PC-3 (cell line): Measurements from ENCODE around the gene PTPN14. TPM values are rescaled to one million over a fixed set of nuclear protein-coding genes. Genes with fewer than 3 reads are reported as not detected.

ENCODE experiments used
- ATAC-seq: fragments of 200-7000 bp; cut with Tn5 transposase; 2 replicates; pipeline ENCODE4 v1.9.1; 2020; ENCODE audit warnings: mild to moderate bottlenecking, moderate library complexity
- BruUV-seq: library from RNA; stranded (reverse); fragments of 400-500 nt; replicated peaks from 2 replicates; lab custom pipeline; 2021; lab: Mats Ljungman, UMichigan
- CTCF ChIA-PET: fragments of 300-600 bp; sonication (Branson Sonifier 250); formaldehyde crosslinking; loops from one replicate; lab custom pipeline; 2022; ENCODE audit warnings: antibody characterized with exemption; lab: Charles Lee
- POLR2A ChIA-PET: fragments of 300-600 bp; sonication (Branson Sonifier 250); formaldehyde crosslinking; loops from one replicate; lab custom pipeline; 2022; ENCODE audit warnings: antibody characterized with exemption; ENCODE audit not compliant: unreplicated experiment; lab: Charles Lee
- DNase-seq: peaks from one replicate; pipeline ENCODE4 v3.0.0-alpha.2; 2015
- H2AFZ ChIP-seq: fragments of 300-600 bp; sonication (generic); 2 replicates; pipeline ENCODE4 v1.6.0; 2016; ENCODE audit warnings: antibody characterized with exemption, low read length
- H3F3A ChIP-seq: fragments of 300-600 bp; sonication (generic); one replicate; pipeline ENCODE4 v1.6.0; 2017; ENCODE audit warnings: antibody characterized with exemption, low read length, control low read depth, mild to moderate bottlenecking; ENCODE audit not compliant: unreplicated experiment
- H3K27ac ChIP-seq: fragments of 300-600 bp; sonication (generic); 2 replicates; pipeline ENCODE4 v1.5.1; 2016; ENCODE audit warnings: mild to moderate bottlenecking, low read length
- H3K27me3 ChIP-seq: fragments of 300-600 bp; sonication (generic); 2 replicates; pipeline ENCODE4 v1.6.1; 2016; ENCODE audit warnings: low read length, mixed read lengths
- H3K36me3 ChIP-seq: fragments of 300-600 bp; sonication (generic); 2 replicates; pipeline ENCODE4 v1.6.1; 2016; ENCODE audit warnings: low read depth, mixed run types, low read length, mixed read lengths
- H3K4me1 ChIP-seq: fragments of 300-600 bp; sonication (generic); 2 replicates; pipeline ENCODE4 v1.5.1; 2016; ENCODE audit warnings: low read length; ENCODE audit not compliant: insufficient read depth
- H3K4me2 ChIP-seq: fragments of 300-600 bp; sonication (generic); 2 replicates; pipeline ENCODE4 v1.6.0; 2016; ENCODE audit warnings: low read length
- H3K4me3 ChIP-seq: fragments of 300-600 bp; sonication (generic); 2 replicates; pipeline ENCODE4 v1.5.1; 2016; ENCODE audit warnings: mild to moderate bottlenecking, low read length, mixed read lengths
- H3K79me2 ChIP-seq: fragments of 300-600 bp; sonication (generic); 2 replicates; pipeline ENCODE4 v1.6.1; 2017; ENCODE audit warnings: low read length, mixed read lengths
- H3K9ac ChIP-seq: fragments of 300-600 bp; sonication (generic); 2 replicates; pipeline ENCODE4 v1.6.0; 2016; ENCODE audit warnings: mild to moderate bottlenecking, low read length
- H3K9me2 ChIP-seq: fragments of 300-600 bp; sonication (generic); replicated peaks from 2 replicates; pipeline ENCODE4 v1.6.1; 2016; ENCODE audit warnings: mixed run types, low read length, mixed read lengths
- H3K9me3 ChIP-seq: fragments of 300-600 bp; sonication (generic); 2 replicates; pipeline ENCODE4 v1.6.1; 2016; ENCODE audit warnings: low read length, mixed read lengths
- H4K20me1 ChIP-seq: fragments of 300-600 bp; sonication (generic); 2 replicates; pipeline ENCODE4 v1.6.1; 2016; ENCODE audit warnings: low read length, mixed read lengths
- EZH2 ChIP-seq: fragments of 300-600 bp; sonication (generic); IDR thresholded peaks from one replicate; pipeline ENCODE4 v1.6.1; 2017; ENCODE audit warnings: antibody characterized with exemption, mild to moderate bottlenecking, low read length; ENCODE audit not compliant: unreplicated experiment
- EZH2phosphoT487 ChIP-seq: fragments of 300-600 bp; sonication (generic); IDR thresholded peaks from 2 replicates; pipeline ENCODE4 v1.6.1; 2018; ENCODE audit warnings: mild to moderate bottlenecking, antibody characterized with exemption, low read length, borderline replicate concordance
- intact Hi-C: fragments of 100-400 bp; cut with micrococcal nuclease; formaldehyde crosslinking; loops from 2 replicates; pipeline ENCODE4 v1.9.0; 2023
- total RNA-seq: library from RNA; depleted of rRNA; stranded (reverse); fragments of >200 nt; gene quantifications from 2 replicates; pipeline ENCODE4 v1.2.3, GENCODE V29; 2014
- TF ChIP-seq, protein P1 (sequence below): fragments of 300-600 bp; sonication (generic); conservative IDR thresholded peaks from 2 replicates; pipeline ENCODE4 v1.5.1; 2017; ENCODE audit warnings: antibody characterized with exemption, low read depth, mild to moderate bottlenecking, low read length

PTPN14 gene
- total RNA-seq, 1 experiment from 2014 or later: 12.6 TPM

DNA sequence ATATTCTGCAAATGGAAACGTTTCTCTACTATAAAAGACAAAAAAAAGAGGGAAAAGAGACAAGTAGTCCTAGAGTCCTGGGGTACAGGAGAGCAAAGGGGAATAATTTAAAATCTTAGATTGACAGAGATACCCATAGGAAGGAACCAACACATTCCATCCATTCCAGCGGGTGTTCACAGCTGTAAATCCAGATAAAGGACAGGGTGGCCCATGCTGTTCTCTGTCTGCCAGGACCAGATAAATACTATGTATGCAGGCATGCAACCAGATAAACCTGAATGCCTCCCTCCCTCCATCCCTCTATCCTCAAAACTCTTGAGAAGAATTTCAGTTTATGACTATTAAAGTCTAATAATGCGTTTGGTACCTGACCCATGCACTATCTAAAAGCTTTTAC is 131.8 kb downstream of the PTPN14 start:
- Histone ChIP-seq H2AFZ (no peak overlapping the region), H3F3A (peaks cover 5% of the 10 kb centered on the region), H3K27me3 (no peaks in the 10 kb centered on the region), H3K4me2 (no peak overlapping the region), H3K36me3 (no peaks in the 10 kb centered on the region), H3K9me2 (no peaks in the 10 kb centered on the region), H3K9ac (no peak overlapping the region), H4K20me1 (no peaks in the 10 kb centered on the region), H3K9me3 (no peaks in the 10 kb centered on the region), H3K4me1 (peaks cover 20% of the 10 kb centered on the region), H3K79me2 (peaks cover 29% of the 10 kb centered on the region), H3K27ac (no peak overlapping the region), H3K4me3 (no peak overlapping the region)
- no peak for DNase-seq
- intact Hi-C loops: no loop called here
- TF ChIP-seq EZH2 (no peak), EZH2phosphoT487 (no peak)
- TF ChIP-seq, protein P1, sequence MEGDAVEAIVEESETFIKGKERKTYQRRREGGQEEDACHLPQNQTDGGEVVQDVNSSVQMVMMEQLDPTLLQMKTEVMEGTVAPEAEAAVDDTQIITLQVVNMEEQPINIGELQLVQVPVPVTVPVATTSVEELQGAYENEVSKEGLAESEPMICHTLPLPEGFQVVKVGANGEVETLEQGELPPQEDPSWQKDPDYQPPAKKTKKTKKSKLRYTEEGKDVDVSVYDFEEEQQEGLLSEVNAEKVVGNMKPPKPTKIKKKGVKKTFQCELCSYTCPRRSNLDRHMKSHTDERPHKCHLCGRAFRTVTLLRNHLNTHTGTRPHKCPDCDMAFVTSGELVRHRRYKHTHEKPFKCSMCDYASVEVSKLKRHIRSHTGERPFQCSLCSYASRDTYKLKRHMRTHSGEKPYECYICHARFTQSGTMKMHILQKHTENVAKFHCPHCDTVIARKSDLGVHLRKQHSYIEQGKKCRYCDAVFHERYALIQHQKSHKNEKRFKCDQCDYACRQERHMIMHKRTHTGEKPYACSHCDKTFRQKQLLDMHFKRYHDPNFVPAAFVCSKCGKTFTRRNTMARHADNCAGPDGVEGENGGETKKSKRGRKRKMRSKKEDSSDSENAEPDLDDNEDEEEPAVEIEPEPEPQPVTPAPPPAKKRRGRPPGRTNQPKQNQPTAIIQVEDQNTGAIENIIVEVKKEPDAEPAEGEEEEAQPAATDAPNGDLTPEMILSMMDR: no peak
- no TSS peak for BruUV-seq
- POLR2A ChIA-PET: no interaction called here
- CTCF ChIA-PET: no interaction called here
- no peak for ATAC-seq

DNA sequence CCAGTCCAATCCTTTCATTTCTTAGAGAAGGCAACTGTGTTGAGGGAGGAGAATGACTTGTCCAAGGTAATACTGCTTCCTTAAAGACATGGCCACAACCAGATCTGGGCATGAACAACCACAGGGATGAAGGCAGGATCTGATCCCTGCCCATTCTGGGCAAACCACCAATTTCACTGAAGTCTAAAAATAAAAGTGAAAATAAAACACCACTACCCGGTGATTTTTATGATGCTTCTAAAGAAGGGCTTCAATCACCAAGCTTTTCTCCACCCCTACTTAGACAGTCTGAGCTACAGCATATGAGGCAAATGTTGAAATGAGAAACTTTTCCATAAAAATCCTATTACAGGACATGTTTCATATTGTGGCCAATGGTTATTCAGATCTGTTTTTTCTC is 133.0 kb downstream of the PTPN14 start:
- Histone ChIP-seq H3K36me3 (no peaks in the 10 kb centered on the region), H4K20me1 (no peaks in the 10 kb centered on the region), H3K9me3 (no peaks in the 10 kb centered on the region), H3K27ac (no peak overlapping the region), H3F3A (peaks cover 5% of the 10 kb centered on the region), H3K9me2 (no peaks in the 10 kb centered on the region), H3K79me2 (peaks cover 29% of the 10 kb centered on the region), H2AFZ (no peak overlapping the region), H3K4me2 (no peak overlapping the region), H3K9ac (no peak overlapping the region), H3K4me1 (peaks cover 20% of the 10 kb centered on the region), H3K4me3 (no peak overlapping the region), H3K27me3 (no peaks in the 10 kb centered on the region)
- ChIA-PET POLR2A (no interaction called here), CTCF (no interaction called here)
- no peak for TF ChIP-seq EZH2
- TF ChIP-seq, protein P1: no peak
- no peak for TF ChIP-seq EZH2phosphoT487
- ATAC-seq (no peak), DNase-seq (no peak)
- BruUV-seq: no TSS peak
- intact Hi-C loops: no loop called here

DNA sequence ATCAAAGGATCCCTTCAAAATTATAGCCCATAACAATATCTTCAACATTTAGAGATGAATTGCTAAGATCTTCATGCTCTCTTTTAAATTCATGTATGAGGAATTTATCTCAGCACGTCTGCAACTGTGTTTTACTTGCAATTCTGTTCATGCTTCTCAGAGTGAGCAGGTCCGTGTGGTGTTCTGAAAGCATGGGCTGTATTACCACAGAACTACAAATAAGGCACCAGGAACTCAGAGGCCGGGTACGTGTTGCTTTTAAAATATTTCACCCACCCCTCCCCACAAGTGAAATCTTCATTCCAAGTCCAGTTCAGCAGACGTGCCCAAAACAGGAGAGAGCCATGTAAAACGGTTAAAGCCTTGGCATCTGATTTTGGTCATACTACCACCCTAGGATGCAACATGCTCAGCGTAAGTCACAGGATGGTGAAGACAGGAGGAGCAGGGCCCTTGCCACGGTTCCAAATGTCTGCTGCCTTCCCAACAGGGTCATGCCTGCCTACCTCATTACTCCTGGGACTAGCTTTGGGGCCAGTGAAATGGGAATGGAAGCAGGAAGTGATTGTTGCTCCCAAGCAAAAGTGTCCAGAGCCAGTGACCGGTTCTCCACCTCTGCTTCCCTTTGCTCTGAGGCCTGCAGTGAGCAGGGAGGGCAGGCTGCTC is 133.7 kb downstream of the PTPN14 start:
- BruUV-seq: no TSS peak
- peaks cover 29% of the 10 kb centered on the region for H3K79me2 ChIP-seq
- H3F3A ChIP-seq: peaks cover 2% of the 10 kb centered on the region
- H3K9me3 ChIP-seq: no peaks in the 10 kb centered on the region
- no peaks in the 10 kb centered on the region for H3K27me3 ChIP-seq
- no peaks in the 10 kb centered on the region for H3K9me2 ChIP-seq
- POLR2A ChIA-PET: no interaction called here
- H3K9ac ChIP-seq: no peak overlapping the region
- H3K4me2 ChIP-seq: no peak overlapping the region
- H3K36me3 ChIP-seq: no peaks in the 10 kb centered on the region
- DNase-seq (no peak), ATAC-seq (no peak)
- H3K27ac ChIP-seq: no peak overlapping the region
- TF ChIP-seq EZH2phosphoT487 (no peak), EZH2 (no peak)
- TF ChIP-seq, protein P1: no peak
- H3K4me1 ChIP-seq: peaks cover 13% of the 10 kb centered on the region
- intact Hi-C loops: no loop called here
- no peak overlapping the region for H2AFZ ChIP-seq
- H3K4me3 ChIP-seq: no peak overlapping the region
- H4K20me1 ChIP-seq: no peaks in the 10 kb centered on the region
- CTCF ChIA-PET: no interaction called here
